Mucosa of rectum (tissue), 2 donors: ENCODE data around the gene OBP2A.
"Not testable (repeated sequence)": the region's sequence is repeated elsewhere in the genome, so short reads cannot be mapped to it uniquely, and the experiment has no call there.

Experiments used
- H3K27ac ChIP-seq, 2 donors: one replicate each; pipeline ENCODE4 v1.7.0; 2013; ENCODE audit warnings: inconsistent platforms in 2 of 2, low read depth in 2 of 2, low read length in 2 of 2
- H3K27me3 ChIP-seq, 2 donors: one replicate each; pipeline ENCODE4 v1.7.0; 2013; ENCODE audit warnings: low read length in 2 of 2; ENCODE audit not compliant: control insufficient read depth in 2 of 2, insufficient read depth in 2 of 2
- H3K36me3 ChIP-seq, 2 donors: one replicate each; pipeline ENCODE4 v1.7.0; 2013; ENCODE audit warnings: low read length in 2 of 2; ENCODE audit not compliant: control insufficient read depth in 2 of 2, insufficient read depth in 2 of 2
- H3K4me1 ChIP-seq, 2 donors: one replicate each; pipeline ENCODE4 v1.7.0; 2013; ENCODE audit warnings: low read length in 2 of 2, mild to moderate bottlenecking in 1 of 2; ENCODE audit not compliant: control insufficient read depth in 2 of 2, insufficient read depth in 2 of 2
- H3K4me3 ChIP-seq, 2 donors: one replicate each; pipeline ENCODE4 v1.7.0; 2013; ENCODE audit warnings: low read length in 2 of 2
- H3K9ac ChIP-seq, 2 donors: one replicate each; pipeline ENCODE4 v1.7.0; 2013; ENCODE audit warnings: low read length in 2 of 2, low read depth in 1 of 2, mild to moderate bottlenecking in 1 of 2
- H3K9me3 ChIP-seq, 2 donors: one replicate each; pipeline ENCODE4 v1.7.0; 2013; ENCODE audit warnings: low read length in 2 of 2; ENCODE audit not compliant: control insufficient read depth in 2 of 2
- donor health status: healthy.
- donor health status: Normal muscosa, but diverticular disease.

Gene OBP2A

DNA sequence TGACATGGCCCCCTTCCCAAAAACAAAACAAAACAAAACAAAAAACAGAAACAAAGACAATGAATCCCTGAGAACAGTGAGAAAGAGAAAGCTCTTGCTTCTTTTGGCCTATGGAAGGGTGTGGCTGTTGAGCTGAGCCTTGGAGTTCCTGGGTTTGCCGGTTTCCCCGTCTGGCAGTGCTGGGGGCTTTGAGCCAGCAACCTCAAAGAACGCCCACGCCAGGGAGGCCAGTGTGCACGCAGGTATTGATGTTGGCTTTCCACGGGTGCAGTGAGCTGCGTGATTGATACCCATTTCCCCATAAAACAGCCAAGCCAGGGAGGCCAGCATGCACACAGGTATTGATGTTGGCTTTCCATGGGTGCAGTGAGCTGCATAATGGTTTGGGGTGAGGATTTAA is 33.0 kb upstream of the OBP2A start:
- peaks cover 0 to 2% of the 10 kb centered on the region in 2 donors for H3K9me3 ChIP-seq
- no peak overlapping the region for H3K9ac ChIP-seq
- H3K4me3 ChIP-seq: no peak overlapping the region
- no peak overlapping the region for H3K27ac ChIP-seq
- no peaks in the 10 kb centered on the region for H3K36me3 ChIP-seq
- H3K4me1 ChIP-seq: no peaks in the 10 kb centered on the region
- H3K27me3 ChIP-seq: no peaks in the 10 kb centered on the region

DNA sequence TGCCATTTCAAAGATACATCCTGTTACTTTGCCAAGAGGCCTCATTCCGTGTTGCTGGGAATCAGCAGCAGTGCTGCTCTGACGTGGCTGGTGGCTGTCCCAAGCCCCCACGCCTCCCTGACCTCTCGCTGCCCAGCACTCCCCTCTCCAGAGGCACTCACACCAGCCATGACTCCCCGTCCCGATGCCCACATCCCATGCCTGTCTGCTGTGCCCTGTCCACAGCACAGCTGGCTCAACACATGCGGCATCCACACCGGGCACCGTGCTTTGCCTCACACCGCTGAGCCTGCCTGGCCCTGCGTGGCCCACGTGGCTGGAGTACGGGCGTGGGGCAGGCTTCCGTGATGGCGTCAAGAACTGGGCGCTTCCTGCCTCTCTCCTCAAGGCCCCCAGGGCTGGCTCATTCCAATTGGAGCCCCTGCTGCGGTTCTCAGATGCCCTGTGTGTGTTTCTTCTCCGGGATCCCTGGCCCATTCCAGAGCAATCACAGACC is 32.5 kb upstream of the OBP2A start:
- H3K27me3 ChIP-seq: no peaks in the 10 kb centered on the region

GRCh38 chr9:135513906-135514305 is 32.0 kb upstream of the OBP2A start:
- not testable (repeated sequence) for H3K4me1 ChIP-seq, H3K27ac ChIP-seq, H3K4me3 ChIP-seq, H3K36me3 ChIP-seq, H3K9me3 ChIP-seq, H3K9ac ChIP-seq, H3K27me3 ChIP-seq

More for the DNA sequence above, 32.5 kb upstream of the OBP2A start:
- peaks cover 0 to 2% of the 10 kb centered on the region in 2 donors for H3K9me3 ChIP-seq
- no peak overlapping the region for H3K4me3 ChIP-seq
- H3K4me1 ChIP-seq: no peaks in the 10 kb centered on the region
- H3K27ac ChIP-seq: no peak overlapping the region
- H3K9ac ChIP-seq: no peak overlapping the region
- no peaks in the 10 kb centered on the region for H3K36me3 ChIP-seq

- no peak overlapping the region for H3K4me3 ChIP-seq
- no peaks in the 10 kb centered on the region for H3K36me3 ChIP-seq
- no peak overlapping the region for H3K9ac ChIP-seq
- H3K4me1 ChIP-seq: no peaks in the 10 kb centered on the region
- H3K9me3 ChIP-seq: no peaks in the 10 kb centered on the region
- H3K27ac ChIP-seq: no peak overlapping the region
- peaks cover 0 to under 1% of the 10 kb centered on the region in 2 donors for H3K27me3 ChIP-seq
These were observed 31.4 kb upstream of the OBP2A start for GRCh38 chr9:135514342-135515082.

DNA sequence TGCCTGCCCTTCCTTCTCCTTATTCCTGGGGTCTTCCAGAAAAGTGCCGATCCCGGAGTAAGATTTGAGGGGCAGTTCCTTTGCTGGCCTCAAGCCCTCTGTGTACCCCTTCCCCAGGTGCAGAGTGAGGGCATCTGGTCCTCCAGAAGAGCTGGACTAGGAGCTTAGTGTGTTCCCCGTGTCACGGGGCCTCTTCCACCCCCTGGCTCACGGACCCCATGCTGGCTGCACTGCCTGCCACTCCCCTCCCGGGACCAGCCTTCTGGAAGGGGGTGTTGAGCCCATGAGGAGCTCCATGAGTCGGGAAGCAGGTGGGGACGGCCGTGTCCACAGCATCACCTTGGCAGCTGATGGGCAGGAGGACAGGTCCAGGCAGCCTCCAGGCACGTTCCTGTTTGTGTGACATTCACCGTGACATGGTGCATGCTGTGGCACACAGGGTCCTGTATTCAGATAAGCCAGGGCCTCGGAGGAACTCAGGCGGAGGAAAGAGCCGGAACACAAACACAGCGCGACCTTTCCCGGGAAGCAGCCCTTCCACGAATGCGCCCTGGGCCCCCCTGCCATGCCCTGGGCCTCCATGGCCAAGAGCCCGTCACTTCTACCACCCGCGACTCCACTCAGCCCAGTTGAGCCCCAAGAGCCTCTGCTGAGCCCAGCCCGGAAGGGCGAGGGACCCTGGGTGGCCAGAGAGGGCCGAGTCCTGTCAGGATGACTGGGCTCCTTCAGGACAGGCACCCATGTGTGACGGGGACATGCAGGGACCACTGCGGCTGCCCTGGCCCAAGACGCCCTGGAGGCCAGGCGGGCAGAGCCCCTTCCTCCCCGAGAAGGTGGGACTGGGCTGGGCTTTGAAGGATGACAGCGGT is 30.6 kb upstream of the OBP2A start:
- Histone ChIP-seq H3K9ac (no peak overlapping the region), H3K4me1 (no peaks in the 10 kb centered on the region), H3K36me3 (no peaks in the 10 kb centered on the region), H3K4me3 (no peak overlapping the region), H3K27me3 (peaks cover 0 to 2% of the 10 kb centered on the region in 2 donors), H3K9me3 (no peaks in the 10 kb centered on the region), H3K27ac (no peak overlapping the region)

GRCh38 chr9:135516132-135516860 is 29.6 kb upstream of the OBP2A start:
- Histone ChIP-seq H3K4me1 (no peaks in the 10 kb centered on the region), H3K36me3 (no peaks in the 10 kb centered on the region), H3K27ac (no peak overlapping the region), H3K27me3 (peaks cover 0 to 2% of the 10 kb centered on the region in 2 donors), H3K9ac (no peak overlapping the region), H3K9me3 (no peaks in the 10 kb centered on the region), H3K4me3 (no peak overlapping the region)

DNA sequence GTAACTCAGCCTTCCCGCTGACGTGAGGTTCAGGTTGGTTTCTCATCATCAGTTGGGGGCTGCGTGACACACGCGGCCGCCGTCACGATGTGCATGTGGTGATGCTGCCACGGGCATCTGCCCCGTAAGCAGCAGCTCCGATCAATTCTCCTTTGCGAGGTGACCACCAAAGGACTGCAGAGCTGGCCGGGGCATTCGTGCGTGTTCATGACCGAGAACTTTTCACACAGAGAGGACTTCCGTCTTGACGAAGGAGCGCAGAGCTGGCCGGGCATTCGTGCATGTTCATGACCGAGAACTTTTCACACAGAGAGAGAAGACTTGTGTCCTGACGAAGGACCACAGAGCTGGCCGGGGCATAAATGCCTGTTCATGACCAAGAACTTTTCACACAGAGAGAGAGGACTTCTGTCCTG is 28.5 kb upstream of the OBP2A start:
- Histone ChIP-seq H3K27me3 (peaks cover 0 to 2% of the 10 kb centered on the region in 2 donors), H3K9ac (no peak overlapping the region), H3K36me3 (no peaks in the 10 kb centered on the region), H3K27ac (no peak overlapping the region), H3K9me3 (no peaks in the 10 kb centered on the region), H3K4me1 (no peaks in the 10 kb centered on the region), H3K4me3 (no peak overlapping the region)

GRCh38 chr9:135519179-135519971 is 26.6 kb upstream of the OBP2A start:
- no peaks in the 10 kb centered on the region for H3K36me3 ChIP-seq
- no peaks in the 10 kb centered on the region for H3K9me3 ChIP-seq
- H3K27ac ChIP-seq: no peak overlapping the region
- H3K27me3 ChIP-seq: peaks cover 0 to 2% of the 10 kb centered on the region in 2 donors
- no peak overlapping the region for H3K4me3 ChIP-seq
- no peak overlapping the region for H3K9ac ChIP-seq
- no peaks in the 10 kb centered on the region for H3K4me1 ChIP-seq

DNA sequence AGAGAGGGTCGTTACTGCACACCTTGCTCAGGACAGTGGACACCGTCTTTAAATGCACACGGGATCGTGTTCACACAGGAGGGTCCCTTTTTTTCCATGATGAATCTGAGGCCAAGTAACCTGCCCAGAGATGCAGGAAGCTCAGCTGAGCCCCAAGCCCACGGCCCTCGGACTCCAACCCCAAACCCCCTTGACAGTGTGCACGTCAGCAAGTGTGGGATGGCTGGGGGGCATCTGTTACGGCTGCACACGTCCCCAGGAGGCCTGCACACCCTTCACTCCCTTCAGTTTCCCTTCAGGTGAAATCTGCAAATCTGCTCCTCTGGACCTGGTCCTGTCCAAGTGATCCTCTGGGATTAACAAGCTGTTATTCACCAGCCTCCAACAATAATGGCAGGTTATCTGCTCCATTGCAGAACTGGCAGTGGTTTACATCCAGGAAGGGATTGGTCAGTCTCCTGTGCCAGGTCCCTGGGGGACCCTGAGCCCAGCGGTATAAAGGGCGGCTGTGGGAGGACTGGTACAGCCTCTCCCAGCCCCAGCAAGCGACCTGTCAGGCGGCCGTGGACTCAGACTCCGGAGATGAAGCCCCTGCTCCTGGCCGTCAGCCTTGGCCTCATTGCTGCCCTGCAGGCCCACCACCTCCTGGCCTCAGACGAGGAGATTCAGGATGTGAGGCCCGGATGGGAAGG is 24.9 kb upstream of the OBP2A start, which contains the start of gene LCN1:
Gene LCN1, plus strand, starts transcription at position 525 of the 692 bp plus-strand sequence. Its CDS starts 58 bp downstream, at position 583.
- Histone ChIP-seq H3K36me3 (no peaks in the 10 kb centered on the region), H3K9ac (no peak within 1 kb of the TSS), H3K4me1 (no peaks in the 10 kb centered on the region), H3K9me3 (no peaks in the 10 kb centered on the region), H3K27ac (no peak within 1 kb of the TSS), H3K4me3 (no peak within 1 kb of the TSS), H3K27me3 (peaks cover 0 to 2% of the 10 kb centered on the region in 2 donors)
